ENCODE measurements around the gene CD300LF. TPM values are rescaled to one million over a fixed set of nuclear protein-coding genes. Genes with fewer than 3 reads are reported as not detected.

CD300LF gene
- total RNA-seq, 6 experiments from 2014 or later = not detected

GRCh38 chr17:74670329-74670728, 42.4 kb downstream of the CD300LF start:
- Mint-ChIP-seq H3K27me3 (ENCODE audit: insufficient read depth) (no peaks in the 10 kb centered on the region; the same call in 1 of the 2 replicates), H3K27ac (no peak overlapping the region)

GRCh38 chr17:74663561-74663960, 49.2 kb downstream of the CD300LF start:
- no peaks in the 10 kb centered on the region for H3K36me3 Mint-ChIP-seq (ENCODE audit: low read depth)
- no peak for DNase-seq
- H3K27me3 Mint-ChIP-seq (ENCODE audit: insufficient read depth) = no peaks in the 10 kb centered on the region
- no peak overlapping the region for H3K27ac Mint-ChIP-seq
- no peak overlapping the region for H3K4me3 Mint-ChIP-seq
- H3K9me3 Mint-ChIP-seq = peaks cover 11% of the 10 kb centered on the region
- H3K4me1 Mint-ChIP-seq (ENCODE audit: low read depth) = no peaks in the 10 kb centered on the region
- no peak for TF ChIP-seq CTCF (IDR thresholded peaks at IDR 0.05)

More at GRCh38 chr17:74670329-74670728, 42.4 kb downstream of the CD300LF start:
- DNase-seq = no peak
- peaks cover 8% of the 10 kb centered on the region; the same call in 1 of the 2 replicates for H3K36me3 Mint-ChIP-seq (ENCODE audit: low read depth)
- no peaks in the 10 kb centered on the region for H3K4me1 Mint-ChIP-seq (ENCODE audit: low read depth)
- TF ChIP-seq CTCF (IDR thresholded peaks at IDR 0.05) = no peak
- no peak overlapping the region for H3K4me3 Mint-ChIP-seq
- peaks cover 7% of the 10 kb centered on the region for H3K9me3 Mint-ChIP-seq

- H3K36me3 Mint-ChIP-seq (ENCODE audit: low read depth) = no peaks in the 10 kb centered on the region
- no peak overlapping the region for H3K27ac Mint-ChIP-seq
- no peak overlapping the region for H3K4me3 Mint-ChIP-seq
- no peak for TF ChIP-seq CTCF (IDR thresholded peaks at IDR 0.05)
- no peak for DNase-seq
- no peaks in the 10 kb centered on the region for H3K27me3 Mint-ChIP-seq (ENCODE audit: insufficient read depth)
- no peaks in the 10 kb centered on the region for H3K4me1 Mint-ChIP-seq (ENCODE audit: low read depth)
- H3K9me3 Mint-ChIP-seq = peaks cover 24% of the 10 kb centered on the region
These were observed 52.8 kb downstream of the CD300LF start for GRCh38 chr17:74659889-74660288.

- Mint-ChIP-seq H3K4me3 (no peak overlapping the region), H3K27me3 (ENCODE audit: insufficient read depth) (no peaks in the 10 kb centered on the region)
These were observed 54.1 kb downstream of the CD300LF start for GRCh38 chr17:74658620-74659019.

GRCh38 chr17:74654742-74655141, 58.0 kb downstream of the CD300LF start:
- TF ChIP-seq CTCF (IDR thresholded peaks at IDR 0.05) = no peak
- Mint-ChIP-seq H3K27me3 (ENCODE audit: insufficient read depth) (peaks cover 2% of the 10 kb centered on the region), H3K9me3 (peaks cover 17% of the 10 kb centered on the region), H3K4me3 (no peak overlapping the region), H3K4me1 (ENCODE audit: low read depth) (no peaks in the 10 kb centered on the region), H3K27ac (no peak overlapping the region), H3K36me3 (ENCODE audit: low read depth) (no peaks in the 10 kb centered on the region; the same call in 1 of the 2 replicates)
- DNase-seq = no peak

More at GRCh38 chr17:74658620-74659019, 54.1 kb downstream of the CD300LF start:
- no peak for DNase-seq
- H3K36me3 Mint-ChIP-seq (ENCODE audit: low read depth) = no peaks in the 10 kb centered on the region
- no peak for TF ChIP-seq CTCF (IDR thresholded peaks at IDR 0.05)
- no peak overlapping the region for H3K27ac Mint-ChIP-seq
- H3K9me3 Mint-ChIP-seq = peaks cover 24% of the 10 kb centered on the region
- no peaks in the 10 kb centered on the region for H3K4me1 Mint-ChIP-seq (ENCODE audit: low read depth)

GRCh38 chr17:74652020-74652419, 60.7 kb downstream of the CD300LF start:
- Mint-ChIP-seq H3K4me1 (ENCODE audit: low read depth) (no peaks in the 10 kb centered on the region), H3K27ac (no peak overlapping the region), H3K4me3 (no peak overlapping the region), H3K27me3 (ENCODE audit: insufficient read depth) (peaks cover 2% of the 10 kb centered on the region), H3K9me3 (peaks cover 18% of the 10 kb centered on the region), H3K36me3 (ENCODE audit: low read depth) (no peaks in the 10 kb centered on the region; the same call in 1 of the 2 replicates)
- no peak for TF ChIP-seq CTCF (IDR thresholded peaks at IDR 0.05)
- DNase-seq = no peak

Measured in HFFc6 (cell line).